Neural progenitor cell (in vitro differentiated cells): ENCODE results near the gene PLCG1. TPM values are rescaled to one million over a fixed set of nuclear protein-coding genes. Genes with fewer than 3 reads are reported as not detected.

Source experiments
- DNase-seq: peaks from one replicate; pipeline ENCODE4 v3.0.0-alpha.2; 2016; ENCODE audit warnings: low spot score
- H2AFZ ChIP-seq: fragments of 200-600 bp; sonication (generic); replicated peaks from 2 replicates; pipeline ENCODE4 v1.6.1; 2016; ENCODE audit warnings: antibody characterized with exemption
- H3F3A ChIP-seq: fragments of 200-600 bp; sonication (generic); 2 replicates; pipeline ENCODE4 v1.6.1; 2016; ENCODE audit warnings: antibody characterized with exemption, low read depth
- H3K27ac ChIP-seq: fragments of 200-600 bp; sonication (generic); 2 replicates; pipeline ENCODE4 v1.5.1; 2016; ENCODE audit warnings: mild to moderate bottlenecking
- H3K27me3 ChIP-seq: fragments of 200-600 bp; sonication (generic); 2 replicates; pipeline ENCODE4 v1.6.1; 2016; ENCODE audit warnings: mild to moderate bottlenecking, moderate library complexity
- H3K36me3 ChIP-seq: fragments of 200-600 bp; sonication (generic); 2 replicates; pipeline ENCODE4 v1.5.1; 2016
- H3K4me1 ChIP-seq: fragments of 200-600 bp; sonication (generic); 2 replicates; pipeline ENCODE4 v1.6.1; 2016; ENCODE audit warnings: mixed run types
- H3K4me2 ChIP-seq: fragments of 200-600 bp; sonication (generic); 2 replicates; pipeline ENCODE4 v1.6.1; 2016
- H3K4me3 ChIP-seq: fragments of 200-600 bp; sonication (generic); 2 replicates; pipeline ENCODE4 v1.5.1; 2016
- H3K79me2 ChIP-seq: fragments of 200-600 bp; sonication (generic); 2 replicates; pipeline ENCODE4 v1.6.1; 2016; ENCODE audit warnings: low read depth
- H3K9ac ChIP-seq: fragments of 200-600 bp; sonication (generic); 2 replicates; pipeline ENCODE4 v1.6.1; 2016
- H3K9me3 ChIP-seq: fragments of 200-600 bp; sonication (generic); 2 replicates; pipeline ENCODE4 v1.5.1; 2016; ENCODE audit warnings: low read depth
- H4K20me1 ChIP-seq: fragments of 200-600 bp; sonication (generic); 2 replicates; pipeline ENCODE4 v1.6.1; 2016; ENCODE audit warnings: low read depth
- H3K27ac Mint-ChIP-seq: 3 replicates; pipeline ENCODE4 v1.8.0; 2021; ENCODE audit warnings: mixed read lengths
- H3K27me3 Mint-ChIP-seq: 2 replicates; pipeline ENCODE4 v1.8.0; 2022; ENCODE audit warnings: low read depth, mild to moderate bottlenecking, inconsistent platforms, moderate library complexity, mixed read lengths; ENCODE audit not compliant: insufficient read depth
- H3K36me3 Mint-ChIP-seq: 3 replicates; pipeline ENCODE4 v1.8.0; 2021; ENCODE audit warnings: mixed read lengths
- H3K4me1 Mint-ChIP-seq: 3 replicates; pipeline ENCODE4 v1.8.0; 2021; ENCODE audit warnings: mixed read lengths
- H3K4me3 Mint-ChIP-seq: 3 replicates; pipeline ENCODE4 v1.8.0; 2021; ENCODE audit warnings: mild to moderate bottlenecking, moderate library complexity, mixed read lengths
- H3K9me3 Mint-ChIP-seq: 3 replicates; pipeline ENCODE4 v1.8.0; 2020; ENCODE audit warnings: mixed read lengths
- CTCF ChIP-seq: fragments of 200-600 bp; sonication (generic); IDR thresholded peaks from 2 replicates; pipeline ENCODE4 v1.5.1; 2017; ENCODE audit warnings: antibody characterized with exemption, mild to moderate bottlenecking
- EZH2 ChIP-seq: fragments of 200-600 bp; sonication (generic); IDR thresholded peaks from 2 replicates; pipeline ENCODE4 v1.6.1; 2017; ENCODE audit warnings: antibody characterized with exemption, mild to moderate bottlenecking, moderate library complexity
- EZH2phosphoT487 ChIP-seq: fragments of 200-600 bp; sonication (generic); IDR thresholded peaks from 2 replicates; pipeline ENCODE4 v1.6.1; 2017; ENCODE audit warnings: antibody characterized with exemption
- total RNA-seq: library from RNA; depleted of rRNA; stranded (reverse); fragments of >200 nt; gene quantifications from 2 replicates; pipeline ENCODE4 v1.2.3, GENCODE V29; 2015; ENCODE audit warnings: low replicate concordance

PLCG1 gene
- total RNA-seq, 1 donor from 2014 or later: 146 TPM

- no peak overlapping the region for H3K9ac ChIP-seq
- no peak overlapping the region for H3K4me2 ChIP-seq
- no peak overlapping the region for H2AFZ ChIP-seq
- H3K36me3 ChIP-seq: no peaks in the 10 kb centered on the region
- no peaks in the 10 kb centered on the region for H3K27me3 ChIP-seq
- peaks cover 10% of the 10 kb centered on the region for H3K4me1 ChIP-seq
- no peak overlapping the region for H3K27ac Mint-ChIP-seq
- no peak overlapping the region for H3K4me3 ChIP-seq
- H3K4me3 Mint-ChIP-seq: no peak overlapping the region
- H3F3A ChIP-seq: peaks cover 33% of the 10 kb centered on the region
- peaks cover 21% of the 10 kb centered on the region for H4K20me1 ChIP-seq
- H3K4me1 Mint-ChIP-seq: peaks cover 2% of the 10 kb centered on the region
- H3K9me3 ChIP-seq: no peaks in the 10 kb centered on the region
- no peaks in the 10 kb centered on the region for H3K9me3 Mint-ChIP-seq
- TF ChIP-seq EZH2phosphoT487: no peak
- no peak for DNase-seq
- peaks cover 3% of the 10 kb centered on the region for H3K27me3 Mint-ChIP-seq
- H3K36me3 Mint-ChIP-seq: peaks cover 50% of the 10 kb centered on the region
- H3K27ac ChIP-seq: no peak overlapping the region
- H3K79me2 ChIP-seq: no peaks in the 10 kb centered on the region
Measured at GRCh38 chr20:41169162-41169690, 31.9 kb downstream of the PLCG1 start.

- Mint-ChIP-seq H3K27ac (no peak overlapping the region), H3K36me3 (peaks cover 51% of the 10 kb centered on the region)
- no peak overlapping the region for H3K9ac ChIP-seq
Measured at GRCh38 chr20:41169791-41170351, 32.5 kb downstream of the PLCG1 start.

GRCh38 chr20:41170386-41171105 is 33.2 kb downstream of the PLCG1 start:
- Histone ChIP-seq H3K4me2 (no peak overlapping the region), H3K4me3 (no peak overlapping the region), H4K20me1 (peaks cover 33% of the 10 kb centered on the region), H3K9me3 (no peaks in the 10 kb centered on the region), H3K4me1 (peaks cover 24% of the 10 kb centered on the region), H3K9ac (no peak overlapping the region), H3K79me2 (no peaks in the 10 kb centered on the region), H3K27ac (no peak overlapping the region), H3F3A (peaks cover 47% of the 10 kb centered on the region), H3K27me3 (no peaks in the 10 kb centered on the region), H3K36me3 (no peaks in the 10 kb centered on the region), H2AFZ (no peak overlapping the region)
- Mint-ChIP-seq H3K4me3 (no peak overlapping the region), H3K9me3 (no peaks in the 10 kb centered on the region), H3K27ac (no peak overlapping the region), H3K27me3 (peaks cover 3% of the 10 kb centered on the region), H3K4me1 (peaks cover 2% of the 10 kb centered on the region), H3K36me3 (peaks cover 51% of the 10 kb centered on the region)
- TF ChIP-seq EZH2phosphoT487 (no peak), CTCF (no peak), EZH2 (no peak)
- DNase-seq: no peak

More at GRCh38 chr20:41169791-41170351, 32.5 kb downstream of the PLCG1 start:
- Mint-ChIP-seq H3K4me3 (no peak overlapping the region), H3K9me3 (no peaks in the 10 kb centered on the region), H3K27me3 (peaks cover 3% of the 10 kb centered on the region), H3K4me1 (peaks cover 2% of the 10 kb centered on the region)
- peaks cover 17% of the 10 kb centered on the region for H3K4me1 ChIP-seq
- H3F3A ChIP-seq: peaks cover 40% of the 10 kb centered on the region
- H3K9me3 ChIP-seq: no peaks in the 10 kb centered on the region
- H3K4me3 ChIP-seq: no peak overlapping the region
- H3K27me3 ChIP-seq: no peaks in the 10 kb centered on the region
- H2AFZ ChIP-seq: no peak overlapping the region
- H4K20me1 ChIP-seq: peaks cover 27% of the 10 kb centered on the region
- no peak for DNase-seq
- no peak overlapping the region for H3K27ac ChIP-seq
- TF ChIP-seq EZH2phosphoT487 (no peak), CTCF (no peak), EZH2 (no peak)
- H3K4me2 ChIP-seq: no peak overlapping the region
- H3K36me3 ChIP-seq: no peaks in the 10 kb centered on the region
- no peaks in the 10 kb centered on the region for H3K79me2 ChIP-seq
